Measurements from ENCODE around the gene ZNF317.

DNA sequence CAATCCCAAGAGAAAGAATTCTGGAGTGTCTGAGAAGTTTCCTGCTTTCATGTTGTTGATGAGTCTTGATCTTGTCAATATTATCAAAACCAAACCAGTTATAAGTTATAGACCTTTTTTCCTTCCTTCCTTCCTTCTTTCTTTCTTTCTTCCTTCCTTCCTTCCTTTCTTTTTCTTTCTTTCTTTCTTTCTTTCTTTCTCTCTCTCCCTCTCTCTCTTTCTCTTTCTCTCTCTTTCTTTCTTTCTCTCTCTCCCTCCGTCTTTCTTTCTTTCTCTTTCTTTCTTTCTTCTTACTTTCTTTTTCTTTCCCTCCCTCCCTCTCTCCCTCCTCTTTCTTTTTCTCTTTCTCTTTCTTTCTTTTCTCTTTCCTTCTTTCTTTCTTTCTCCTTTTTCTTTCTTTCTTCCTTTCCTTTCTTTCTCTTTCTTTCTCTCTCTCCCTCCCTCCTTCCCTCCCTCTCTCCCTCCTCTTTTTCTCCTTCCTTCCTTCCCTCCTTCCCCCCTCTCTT lies 13.2 kb upstream of the ZNF317 start, which contains the start of gene OR7G3:
- TF ChIP-seq CTCF (IDR thresholded peaks at IDR 0.05) (no peak), POLR2A (IDR thresholded peaks at IDR 0.05) (no peak), POLR2AphosphoS5 (IDR thresholded peaks at IDR 0.05; ENCODE audit: insufficient read depth in 1 of 2, low read depth in 1 of 2) (no peak)
